ENCODE results near the gene FRMD7.

The FRMD7 gene

DNA sequence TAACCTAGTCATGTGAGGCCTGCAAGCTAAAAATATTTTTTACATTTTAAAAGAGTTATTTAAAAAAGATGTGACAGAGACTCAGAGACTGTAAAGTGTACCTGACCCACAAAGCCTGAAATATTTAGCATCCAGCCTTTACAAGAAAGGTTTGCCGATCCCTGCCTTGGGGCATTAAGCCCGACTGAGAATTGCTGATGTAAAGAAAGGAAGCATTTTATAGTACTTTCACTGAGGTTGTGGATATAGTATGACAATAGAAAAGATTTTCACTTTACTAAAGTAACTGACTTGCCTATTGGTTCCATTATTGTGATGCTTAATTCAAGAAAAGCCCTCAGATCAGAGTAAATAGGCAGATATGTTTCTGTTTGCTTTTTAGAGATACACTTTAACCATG, 87.8 kb downstream of the FRMD7 start:
- Histone ChIP-seq H3K9me2 (replicated peaks; ENCODE audit: insufficient read depth, low read length) (no peaks in the 10 kb centered on the region), H3K36me3 (ENCODE audit: low read length) (no peaks in the 10 kb centered on the region), H3K9me3 (ENCODE audit: insufficient read depth, low read length) (no peaks in the 10 kb centered on the region), H3K27me3 (ENCODE audit: low read length) (no peaks in the 10 kb centered on the region), H3K27ac (ENCODE audit: low read depth, low read length) (no peak overlapping the region), H3K9ac (ENCODE audit: low read length) (no peak overlapping the region), H4K20me1 (ENCODE audit: low read depth, low read length) (no peaks in the 10 kb centered on the region), H3K79me2 (ENCODE audit: insufficient read depth, low read length) (peaks cover 81% of the 10 kb centered on the region), H3K4me3 (ENCODE audit: insufficient read depth, low read length, poor library complexity, severe bottlenecking) (no peak overlapping the region), H3F3A (ENCODE audit: insufficient read depth) (no peaks in the 10 kb centered on the region), H2AFZ (ENCODE audit: low read depth, low read length, severe bottlenecking) (no peak overlapping the region), H3K4me2 (ENCODE audit: low read depth, low read length, poor library complexity, severe bottlenecking) (no peak overlapping the region)
- TF ChIP-seq, protein P1, sequence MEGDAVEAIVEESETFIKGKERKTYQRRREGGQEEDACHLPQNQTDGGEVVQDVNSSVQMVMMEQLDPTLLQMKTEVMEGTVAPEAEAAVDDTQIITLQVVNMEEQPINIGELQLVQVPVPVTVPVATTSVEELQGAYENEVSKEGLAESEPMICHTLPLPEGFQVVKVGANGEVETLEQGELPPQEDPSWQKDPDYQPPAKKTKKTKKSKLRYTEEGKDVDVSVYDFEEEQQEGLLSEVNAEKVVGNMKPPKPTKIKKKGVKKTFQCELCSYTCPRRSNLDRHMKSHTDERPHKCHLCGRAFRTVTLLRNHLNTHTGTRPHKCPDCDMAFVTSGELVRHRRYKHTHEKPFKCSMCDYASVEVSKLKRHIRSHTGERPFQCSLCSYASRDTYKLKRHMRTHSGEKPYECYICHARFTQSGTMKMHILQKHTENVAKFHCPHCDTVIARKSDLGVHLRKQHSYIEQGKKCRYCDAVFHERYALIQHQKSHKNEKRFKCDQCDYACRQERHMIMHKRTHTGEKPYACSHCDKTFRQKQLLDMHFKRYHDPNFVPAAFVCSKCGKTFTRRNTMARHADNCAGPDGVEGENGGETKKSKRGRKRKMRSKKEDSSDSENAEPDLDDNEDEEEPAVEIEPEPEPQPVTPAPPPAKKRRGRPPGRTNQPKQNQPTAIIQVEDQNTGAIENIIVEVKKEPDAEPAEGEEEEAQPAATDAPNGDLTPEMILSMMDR (IDR thresholded peaks at IDR 0.05; ENCODE audit: insufficient read depth, low read length, poor library complexity, severe bottlenecking): no peak
- TF ChIP-seq EZH2phosphoT487 (conservative IDR thresholded peaks at IDR 0.05; ENCODE audit: low read length): no peak

DNA sequence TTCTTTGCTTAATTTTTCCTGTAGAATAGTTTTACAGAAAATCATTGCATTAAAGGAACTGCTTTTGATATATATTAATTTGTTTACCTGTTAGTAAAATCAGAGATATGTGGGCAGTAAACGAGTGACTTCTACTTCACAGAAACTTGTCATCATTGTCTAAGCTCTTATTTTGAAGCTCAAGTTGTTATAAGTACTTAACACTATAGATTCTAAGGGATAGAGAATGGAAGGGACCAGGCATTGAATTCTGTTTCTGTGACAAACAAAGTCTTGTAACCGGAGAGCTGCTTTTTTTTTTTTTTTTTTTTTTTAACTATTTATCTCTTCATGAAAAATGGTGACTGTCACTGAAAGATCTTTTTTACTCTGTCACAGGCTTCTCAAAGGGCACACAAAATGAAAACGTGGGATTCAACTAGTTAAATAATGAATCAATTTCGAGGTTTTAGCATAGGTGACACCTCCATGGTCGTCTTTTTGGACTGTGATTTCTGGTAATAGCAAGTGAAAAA, 90.3 kb downstream of the FRMD7 start:
- Histone ChIP-seq H4K20me1 (ENCODE audit: low read depth, low read length) (no peaks in the 10 kb centered on the region), H3K36me3 (ENCODE audit: low read length) (no peaks in the 10 kb centered on the region), H3F3A (ENCODE audit: insufficient read depth) (no peaks in the 10 kb centered on the region), H3K4me3 (ENCODE audit: insufficient read depth, low read length, poor library complexity, severe bottlenecking) (no peak overlapping the region), H3K27me3 (ENCODE audit: low read length) (no peaks in the 10 kb centered on the region), H3K9ac (ENCODE audit: low read length) (no peak overlapping the region), H2AFZ (ENCODE audit: low read depth, low read length, severe bottlenecking) (no peak overlapping the region), H3K27ac (ENCODE audit: low read depth, low read length) (no peak overlapping the region), H3K79me2 (ENCODE audit: insufficient read depth, low read length) (peaks cover 80% of the 10 kb centered on the region), H3K9me2 (replicated peaks; ENCODE audit: insufficient read depth, low read length) (no peaks in the 10 kb centered on the region), H3K9me3 (ENCODE audit: insufficient read depth, low read length) (no peaks in the 10 kb centered on the region), H3K4me2 (ENCODE audit: low read depth, low read length, poor library complexity, severe bottlenecking) (no peak overlapping the region)
- no peak for TF ChIP-seq EZH2phosphoT487 (conservative IDR thresholded peaks at IDR 0.05; ENCODE audit: low read length)
- TF ChIP-seq, protein P1 (IDR thresholded peaks at IDR 0.05; ENCODE audit: insufficient read depth, low read length, poor library complexity, severe bottlenecking): no peak

DNA sequence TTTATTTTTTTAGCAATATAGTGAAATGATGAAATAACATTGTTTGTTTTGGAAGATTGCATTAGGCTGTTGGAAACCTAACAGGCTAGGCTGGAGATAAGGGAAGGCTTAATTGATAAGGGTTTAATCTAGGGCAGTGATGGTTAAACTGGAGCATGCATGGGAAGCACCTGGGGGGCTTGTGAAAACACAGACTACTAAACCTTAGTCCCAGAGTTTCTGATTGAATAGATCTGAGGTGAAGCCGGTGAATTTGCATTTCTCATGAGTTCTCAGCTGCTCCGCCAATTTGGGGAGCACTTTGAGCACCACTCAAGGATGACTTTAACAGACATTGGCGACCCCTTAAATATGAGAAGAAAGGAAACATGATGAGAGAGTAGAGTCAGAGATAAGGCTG, 93.2 kb downstream of the FRMD7 start:
- no peak overlapping the region for H2AFZ ChIP-seq (ENCODE audit: low read depth, low read length, severe bottlenecking)
- 0 out of 2 replicates have a peak, but pooled peaks cover 1% of the 10 kb centered on the region for H3F3A ChIP-seq (ENCODE audit: insufficient read depth)
- H3K4me3 ChIP-seq (ENCODE audit: insufficient read depth, low read length, poor library complexity, severe bottlenecking): no peak overlapping the region
- TF ChIP-seq EZH2phosphoT487 (conservative IDR thresholded peaks at IDR 0.05; ENCODE audit: low read length): no peak
- TF ChIP-seq, protein P1 (IDR thresholded peaks at IDR 0.05; ENCODE audit: insufficient read depth, low read length, poor library complexity, severe bottlenecking): no peak
- no peaks in the 10 kb centered on the region for H3K27me3 ChIP-seq (ENCODE audit: low read length)
- peak overlapping the region; percentile 35; the same call in 1 of the 2 replicates for H3K27ac ChIP-seq (ENCODE audit: low read depth, low read length)
- H3K9ac ChIP-seq (ENCODE audit: low read length): no peak overlapping the region
- no peaks in the 10 kb centered on the region for H4K20me1 ChIP-seq (ENCODE audit: low read depth, low read length)
- H3K9me2 ChIP-seq (replicated peaks; ENCODE audit: insufficient read depth, low read length): no peaks in the 10 kb centered on the region
- H3K79me2 ChIP-seq (ENCODE audit: insufficient read depth, low read length): peaks cover 83% of the 10 kb centered on the region
- H3K9me3 ChIP-seq (ENCODE audit: insufficient read depth, low read length): no peaks in the 10 kb centered on the region
- no peaks in the 10 kb centered on the region for H3K36me3 ChIP-seq (ENCODE audit: low read length)
- no peak overlapping the region for H3K4me2 ChIP-seq (ENCODE audit: low read depth, low read length, poor library complexity, severe bottlenecking)
